H9 (cell line): ENCODE data around the gene CFDP1. TPM values are rescaled to one million over a fixed set of nuclear protein-coding genes. Genes with fewer than 3 reads are reported as not detected.

ENCODE experiments used
- DNase-seq: peaks from one replicate; pipeline ENCODE4 v3.0.0-alpha.2; 2017
- H2AFZ ChIP-seq: one replicate; pipeline ENCODE4 v1.6.1; 2013; ENCODE audit warnings: mild to moderate bottlenecking, low read length, control low read depth, moderate library complexity
- H2AK5ac ChIP-seq: 2 replicates; pipeline ENCODE4 v1.6.1; 2013; ENCODE audit warnings: low read length, control low read depth, mixed read lengths; ENCODE audit not compliant: insufficient read length
- H2BK120ac ChIP-seq: one replicate; pipeline ENCODE4 v1.6.1; 2013; ENCODE audit warnings: low read depth, mild to moderate bottlenecking, low read length, control low read depth, inconsistent platforms; ENCODE audit not compliant: poor library complexity, severe bottlenecking
- H2BK12ac ChIP-seq: 2 replicates; pipeline ENCODE4 v1.6.1; 2013; ENCODE audit warnings: low read length, control low read depth, mixed read lengths, low read depth; ENCODE audit not compliant: insufficient read length
- H2BK15ac ChIP-seq: 2 replicates; pipeline ENCODE4 v1.6.1; 2013; ENCODE audit warnings: low read depth, low read length, control low read depth
- H2BK20ac ChIP-seq: one replicate; pipeline ENCODE4 v1.6.1; 2013; ENCODE audit warnings: low read depth, mild to moderate bottlenecking, low read length, control low read depth, inconsistent platforms; ENCODE audit not compliant: poor library complexity, severe bottlenecking
- H2BK5ac ChIP-seq: 2 replicates; pipeline ENCODE4 v1.6.1; 2013; ENCODE audit warnings: low read length, control low read depth, mixed read lengths; ENCODE audit not compliant: insufficient read length
- H3K14ac ChIP-seq: 2 replicates; pipeline ENCODE4 v1.6.1; 2013; ENCODE audit warnings: low read length, control low read depth; ENCODE audit not compliant: insufficient read depth
- H3K18ac ChIP-seq: 2 replicates; pipeline ENCODE4 v1.6.1; 2013; ENCODE audit warnings: low read depth, mild to moderate bottlenecking, mixed read lengths, low read length, control low read depth; ENCODE audit not compliant: insufficient read length
- H3K23ac ChIP-seq: 2 replicates; pipeline ENCODE4 v1.6.1; 2013; ENCODE audit warnings: low read length, control low read depth, mixed read lengths, low read depth; ENCODE audit not compliant: insufficient read length
- H3K23me2 ChIP-seq: 2 replicates; pipeline ENCODE4 v1.6.1; 2013; ENCODE audit warnings: low read depth, mild to moderate bottlenecking, mixed read lengths, low read length, control low read depth; ENCODE audit not compliant: insufficient read length, poor library complexity, severe bottlenecking
- H3K27ac ChIP-seq: 2 replicates; pipeline ENCODE4 v1.5.1; 2013; ENCODE audit warnings: low read length, control low read depth, mixed read lengths, low read depth; ENCODE audit not compliant: insufficient read length
- H3K27me3 ChIP-seq: 2 replicates; pipeline ENCODE4 v1.6.1; 2013; ENCODE audit warnings: low read length, control low read depth, inconsistent platforms; ENCODE audit not compliant: insufficient read depth
- H3K4ac ChIP-seq: 2 replicates; pipeline ENCODE4 v1.6.1; 2013; ENCODE audit warnings: low read depth, mild to moderate bottlenecking, control low read depth, inconsistent platforms, low read length, moderate library complexity
- H3K4me1 ChIP-seq: 2 replicates; pipeline ENCODE4 v1.6.1; 2013; ENCODE audit warnings: low read length, control low read depth, inconsistent platforms; ENCODE audit not compliant: insufficient read depth
- H3K4me2 ChIP-seq: 2 replicates; pipeline ENCODE4 v1.6.1; 2013; ENCODE audit warnings: low read length, control low read depth, mixed read lengths; ENCODE audit not compliant: insufficient read length, insufficient read depth
- H3K56ac ChIP-seq: 2 replicates; pipeline ENCODE4 v1.6.1; 2013; ENCODE audit warnings: low read depth, mild to moderate bottlenecking, mixed read lengths, low read length, control low read depth; ENCODE audit not compliant: insufficient read length
- H3K79me1 ChIP-seq: 2 replicates; pipeline ENCODE4 v1.6.1; 2013; ENCODE audit warnings: low read depth, mild to moderate bottlenecking, moderate library complexity, low read length, control low read depth, inconsistent platforms; ENCODE audit not compliant: insufficient read depth, poor library complexity, severe bottlenecking
- H3K79me2 ChIP-seq: 2 replicates; pipeline ENCODE4 v1.6.1; 2013; ENCODE audit warnings: low read length, control low read depth, inconsistent platforms; ENCODE audit not compliant: insufficient read depth
- H3K9ac ChIP-seq: 2 replicates; pipeline ENCODE4 v1.6.1; 2013; ENCODE audit warnings: low read length, control low read depth, mixed read lengths; ENCODE audit not compliant: insufficient read length; ENCODE audit errors: extremely low read depth
- H3K9me3 ChIP-seq: one replicate; pipeline ENCODE4 v1.6.1; 2013; ENCODE audit warnings: low read depth, low read length, inconsistent platforms; ENCODE audit not compliant: control insufficient read depth
- H3T11ph ChIP-seq: one replicate; pipeline ENCODE4 v1.6.1; 2013; ENCODE audit warnings: mild to moderate bottlenecking, low read length, control low read depth, inconsistent platforms
- H4K20me1 ChIP-seq: one replicate; pipeline ENCODE4 v1.6.1; 2013; ENCODE audit not compliant: control insufficient read depth, insufficient read length, insufficient read depth
- H4K5ac ChIP-seq: 2 replicates; pipeline ENCODE4 v1.6.1; 2013; ENCODE audit warnings: low read depth, mild to moderate bottlenecking, mixed read lengths, low read length, control low read depth; ENCODE audit not compliant: insufficient read length
- H4K8ac ChIP-seq: replicated peaks from 2 replicates; pipeline ENCODE4 v1.6.1; 2013; ENCODE audit warnings: low read length, control low read depth, mixed read lengths, low read depth; ENCODE audit not compliant: insufficient read length
- H4K91ac ChIP-seq: 2 replicates; pipeline ENCODE4 v1.6.1; 2013; ENCODE audit warnings: low read depth, mild to moderate bottlenecking, moderate library complexity, mixed read lengths, low read length, control low read depth; ENCODE audit not compliant: insufficient read length
- H3K27ac Mint-ChIP-seq, 3 experiments: 2 replicates in 2 of 3; 3 replicates in 1 of 3; pipeline ENCODE4 v1.8.0; 2020 to 2021; ENCODE audit warnings: mixed read lengths in 3 of 3, mild to moderate bottlenecking in 1 of 3, moderate library complexity in 1 of 3
- H3K27me3 Mint-ChIP-seq: 2 replicates; pipeline ENCODE4 v1.8.0; 2021; ENCODE audit warnings: low read depth, mild to moderate bottlenecking, moderate library complexity, mixed read lengths
- H3K36me3 Mint-ChIP-seq, 3 experiments: 2 replicates in 2 of 3; 3 replicates in 1 of 3; pipeline ENCODE4 v1.8.0; 2020 to 2021; ENCODE audit warnings: low read depth in 3 of 3, mixed read lengths in 3 of 3; ENCODE audit not compliant: insufficient read depth in 1 of 3
- H3K4me1 Mint-ChIP-seq, 2 experiments: 2 replicates each; pipeline ENCODE4 v1.8.0; 2020; ENCODE audit warnings: mixed read lengths in 2 of 2
- H3K4me3 Mint-ChIP-seq, 2 experiments: 2 replicates in 1 of 2; 3 replicates in 1 of 2; pipeline ENCODE4 v1.8.0; 2020 to 2021; ENCODE audit warnings: mild to moderate bottlenecking in 2 of 2, mixed read lengths in 2 of 2, moderate library complexity in 1 of 2
- H3K9me3 Mint-ChIP-seq, 2 experiments: 2 replicates in 1 of 2; 3 replicates in 1 of 2; pipeline ENCODE4 v1.8.0; 2020; ENCODE audit warnings: mild to moderate bottlenecking in 2 of 2, mixed read lengths in 2 of 2, moderate library complexity in 1 of 2
- CTCF ChIP-seq: fragments of 200-600 bp; sonication (generic); conservative IDR thresholded peaks from 3 replicates; pipeline ENCODE4 v1.8.0; 2021; ENCODE audit warnings: antibody characterized with exemption, mild to moderate bottlenecking
- WGBS: extraction: QIAGEN DNeasy Blood & Tissue Kit; methylation state at CpG from one replicate; pipeline ENCODE4 v1.1.7; 2013; ENCODE audit warnings: missing lambda C conversion rate, low lambda C conversion rate, mixed read lengths; ENCODE audit not compliant: insufficient read length; ENCODE audit errors: extremely low coverage; 5-methylcytosine and 5-hydroxymethylcytosine counted together
- total RNA-seq: library from RNA; stranded (reverse); gene quantifications from 2 replicates; pipeline ENCODE4 v1.2.1, GENCODE V29; 2021

Gene CFDP1
- total RNA-seq, 1 experiment from 2014 or later: 89.2 TPM

- Histone ChIP-seq H2BK12ac (no peak overlapping the region), H3K27ac (no peak overlapping the region), H3K79me1 (no peaks in the 10 kb centered on the region), H3K18ac (no peak overlapping the region), H4K91ac (no peak overlapping the region), H2BK15ac (no peak overlapping the region), H2BK20ac (no peak overlapping the region), H3K23ac (no peak overlapping the region), H2BK5ac (no peak overlapping the region), H3K56ac (no peak overlapping the region), H3K14ac (no peak overlapping the region), H3K23me2 (no peaks in the 10 kb centered on the region), H2AFZ (no peak overlapping the region), H4K8ac (no peak overlapping the region), H3K4ac (no peak overlapping the region), H3K4me2 (no peak overlapping the region), H3K9ac (no peak overlapping the region), H3K79me2 (no peaks in the 10 kb centered on the region), H3K27me3 (no peaks in the 10 kb centered on the region), H4K5ac (no peak overlapping the region), H3K9me3 (no peaks in the 10 kb centered on the region), H3T11ph (no peak overlapping the region), H3K4me1 (no peaks in the 10 kb centered on the region), H4K20me1 (no peaks in the 10 kb centered on the region), H2BK120ac (no peak overlapping the region), H2AK5ac (no peak overlapping the region)
- Mint-ChIP-seq H3K4me1 (peaks cover 16 to 17% of the 10 kb centered on the region in 2 experiments), H3K4me3 (no peak overlapping the region), H3K36me3 (peaks cover 0 to 22% (median 19%) of the 10 kb centered on the region in 3 experiments; a peak in 6 of 7 replicates), H3K27ac (peak overlapping the region; percentile 30 to 66 (median 45); a peak in 3 of 7 replicates), H3K27me3 (no peaks in the 10 kb centered on the region), H3K9me3 (no peaks in the 10 kb centered on the region)
- TF ChIP-seq CTCF: no peak
- DNase-seq: peak; percentile 29
- no CpG with 5 or more reads among the region's 7 CpGs for WGBS
Measured at GRCh38 chr16:75376475-75377161, 56.7 kb downstream of the CFDP1 start.
